ENCODE measurements around the gene TCFL5. TPM values are rescaled to one million over a fixed set of nuclear protein-coding genes. Genes with fewer than 3 reads are reported as not detected.

The TCFL5 gene
- total RNA-seq, 1 experiment from 2014 or later = 10.8 TPM

DNA sequence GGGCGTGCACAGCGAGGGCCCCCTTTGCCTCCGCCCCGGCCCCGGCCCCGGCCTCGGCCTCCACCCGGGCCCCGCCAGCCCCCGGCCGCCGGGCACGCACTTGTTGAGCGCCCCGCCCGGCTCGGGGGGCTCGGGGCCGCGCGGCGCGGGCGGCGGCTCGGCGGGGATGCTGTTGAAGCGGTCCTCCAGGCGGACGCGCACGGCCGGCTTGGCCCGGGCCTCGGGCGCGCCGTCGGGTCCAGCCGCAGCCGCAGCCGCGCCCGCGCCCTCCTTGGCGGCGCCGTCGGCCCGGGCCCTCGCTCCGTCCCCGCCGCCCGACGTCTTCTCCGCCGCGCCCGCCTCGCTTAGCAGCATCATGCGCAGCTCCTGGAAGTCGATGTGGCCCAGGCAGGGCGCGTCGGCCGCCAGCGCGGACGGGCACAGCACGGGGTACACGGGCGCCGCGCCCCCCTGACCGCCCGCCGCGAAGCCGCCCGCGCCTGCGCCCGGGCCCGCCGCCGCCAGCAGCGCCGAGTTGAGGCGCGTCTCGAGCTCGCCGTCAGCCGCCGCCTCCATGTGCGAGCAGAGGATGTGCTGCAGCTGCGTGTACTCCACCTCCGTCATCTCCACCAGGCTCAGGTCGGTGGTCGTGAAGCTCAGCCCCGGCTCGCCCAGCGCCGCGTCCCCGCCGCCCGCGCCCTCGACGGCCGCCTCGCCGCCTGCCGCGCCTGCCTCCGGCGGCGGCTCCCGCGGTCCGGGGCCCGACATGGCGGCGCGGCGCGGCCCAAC lies 514 bp downstream of the TCFL5 start:
- CTCF ChIA-PET = interaction anchor here (0.6 to 1.5 kb wide), 7 partner anchors 14 to 273 kb away, joined by 3 to 7 read pairs (median 3); no protein-coding TSS in a partner anchor
- no TSS peak for BruUV-seq (replicated peaks)
- intact Hi-C loops (cut with micrococcal nuclease) = loop anchor here (5.0 kb wide), 1 partner anchor 39 kb away; no protein-coding TSS in a partner anchor
- no peaks in the 10 kb centered on the region for H3K9me3 Mint-ChIP-seq (ENCODE audit: unreplicated experiment)
- TF ChIP-seq, protein P1, sequence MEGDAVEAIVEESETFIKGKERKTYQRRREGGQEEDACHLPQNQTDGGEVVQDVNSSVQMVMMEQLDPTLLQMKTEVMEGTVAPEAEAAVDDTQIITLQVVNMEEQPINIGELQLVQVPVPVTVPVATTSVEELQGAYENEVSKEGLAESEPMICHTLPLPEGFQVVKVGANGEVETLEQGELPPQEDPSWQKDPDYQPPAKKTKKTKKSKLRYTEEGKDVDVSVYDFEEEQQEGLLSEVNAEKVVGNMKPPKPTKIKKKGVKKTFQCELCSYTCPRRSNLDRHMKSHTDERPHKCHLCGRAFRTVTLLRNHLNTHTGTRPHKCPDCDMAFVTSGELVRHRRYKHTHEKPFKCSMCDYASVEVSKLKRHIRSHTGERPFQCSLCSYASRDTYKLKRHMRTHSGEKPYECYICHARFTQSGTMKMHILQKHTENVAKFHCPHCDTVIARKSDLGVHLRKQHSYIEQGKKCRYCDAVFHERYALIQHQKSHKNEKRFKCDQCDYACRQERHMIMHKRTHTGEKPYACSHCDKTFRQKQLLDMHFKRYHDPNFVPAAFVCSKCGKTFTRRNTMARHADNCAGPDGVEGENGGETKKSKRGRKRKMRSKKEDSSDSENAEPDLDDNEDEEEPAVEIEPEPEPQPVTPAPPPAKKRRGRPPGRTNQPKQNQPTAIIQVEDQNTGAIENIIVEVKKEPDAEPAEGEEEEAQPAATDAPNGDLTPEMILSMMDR (IDR thresholded peaks at IDR 0.05; ENCODE audit: unreplicated experiment) = no peak
- peaks cover 18% of the 10 kb centered on the region for H3K4me1 Mint-ChIP-seq (ENCODE audit: insufficient read depth, unreplicated experiment)
- no peak for DNase-seq (ENCODE audit: unreplicated experiment)
- no peak overlapping the region for H3K27ac Mint-ChIP-seq (ENCODE audit: low read depth, unreplicated experiment)
- peaks cover 28% of the 10 kb centered on the region for H3K36me3 Mint-ChIP-seq (ENCODE audit: insufficient read depth, unreplicated experiment)
- H3K4me3 Mint-ChIP-seq (ENCODE audit: unreplicated experiment) = peak overlapping the region; percentile 64
- POLR2A ChIA-PET = interaction anchor here (0.7 to 3.3 kb wide), 18 partner anchors 8 to 209 kb away, joined by 3 to 20 read pairs (median 5); partner anchors contain the start of genes GID8, MRGBP and OGFR
- H3K27me3 Mint-ChIP-seq (ENCODE audit: insufficient read depth, unreplicated experiment) = peaks cover 10% of the 10 kb centered on the region

DNA sequence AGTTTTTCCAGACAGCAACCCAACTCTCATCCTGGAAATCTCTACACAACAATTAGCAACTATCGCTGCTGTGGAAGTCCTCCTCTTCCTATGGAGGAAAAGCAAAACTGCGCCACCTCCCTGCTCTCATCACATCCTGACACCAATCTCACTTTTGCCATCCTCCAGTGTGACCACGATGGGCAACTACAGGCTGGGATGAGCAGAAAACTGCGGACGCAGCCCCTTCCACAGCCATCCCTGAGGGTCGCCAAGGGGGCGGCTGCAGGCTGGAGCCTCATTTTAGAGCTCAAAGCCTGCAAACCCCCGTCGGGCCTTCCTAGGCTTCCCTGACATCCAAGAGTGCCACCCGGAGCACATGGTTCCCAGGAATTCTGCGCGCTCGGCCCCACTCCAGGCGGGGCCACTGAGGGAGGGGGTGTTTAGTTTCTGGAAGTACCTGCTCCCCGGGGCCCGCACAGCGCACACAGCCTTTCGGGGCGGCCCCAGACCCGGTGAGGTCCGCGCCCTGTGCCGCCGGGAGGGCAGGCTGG lies 1.2 kb downstream of the TCFL5 start:
- H3K4me3 Mint-ChIP-seq (ENCODE audit: unreplicated experiment) = peak overlapping the region; percentile 64
- no peaks in the 10 kb centered on the region for H3K9me3 Mint-ChIP-seq (ENCODE audit: unreplicated experiment)
- peak overlapping the region; percentile 5 for H3K27ac Mint-ChIP-seq (ENCODE audit: low read depth, unreplicated experiment)
- BruUV-seq (replicated peaks) = no TSS peak
- peaks cover 30% of the 10 kb centered on the region for H3K36me3 Mint-ChIP-seq (ENCODE audit: insufficient read depth, unreplicated experiment)
- H3K4me1 Mint-ChIP-seq (ENCODE audit: insufficient read depth, unreplicated experiment) = peaks cover 18% of the 10 kb centered on the region
- TF ChIP-seq, protein P1 (IDR thresholded peaks at IDR 0.05; ENCODE audit: unreplicated experiment) = no peak
- peak; percentile 48 for DNase-seq (ENCODE audit: unreplicated experiment)
- intact Hi-C loops (cut with micrococcal nuclease) = loop anchor here (5.0 kb wide), 1 partner anchor 38 kb away; no protein-coding TSS in a partner anchor
- ChIA-PET CTCF (interaction anchor here (0.6 to 1.5 kb wide), 4 partner anchors 15 to 143 kb away, joined by 3 to 7 read pairs (median 4); no protein-coding TSS in a partner anchor), POLR2A (interaction anchor here (0.8 to 3.3 kb wide), 12 partner anchors 11 to 180 kb away, joined by 3 to 20 read pairs (median 6); partner anchors contain the start of genes GID8, MRGBP and OGFR)
- H3K27me3 Mint-ChIP-seq (ENCODE audit: insufficient read depth, unreplicated experiment) = peaks cover 4% of the 10 kb centered on the region

DNA sequence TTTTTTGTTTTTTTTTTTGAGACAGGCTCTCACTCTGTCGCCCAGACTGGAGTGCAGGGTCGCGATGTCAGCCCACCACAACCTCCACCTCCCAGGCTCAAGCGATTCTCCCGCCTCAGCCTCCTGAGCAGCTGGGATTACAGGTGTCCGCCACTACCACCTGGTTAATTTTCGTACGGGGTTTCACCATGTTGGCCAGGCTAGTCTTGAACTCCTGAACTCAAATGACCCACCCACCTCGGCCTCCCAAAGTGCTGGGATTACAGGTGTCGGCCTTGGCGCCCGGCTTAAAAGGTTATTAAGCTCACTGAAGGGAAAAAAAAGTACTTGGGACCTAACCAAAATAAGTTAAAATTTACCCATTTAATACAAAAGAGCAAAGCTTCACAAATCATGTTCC lies 1.9 kb downstream of the TCFL5 start:
- TF ChIP-seq, protein P1 (IDR thresholded peaks at IDR 0.05; ENCODE audit: unreplicated experiment) = no peak

More for the DNA sequence above, 1.9 kb downstream of the TCFL5 start:
- Mint-ChIP-seq H3K4me3 (ENCODE audit: unreplicated experiment) (peak overlapping the region; percentile 64), H3K27me3 (ENCODE audit: insufficient read depth, unreplicated experiment) (no peaks in the 10 kb centered on the region), H3K4me1 (ENCODE audit: insufficient read depth, unreplicated experiment) (peaks cover 18% of the 10 kb centered on the region), H3K36me3 (ENCODE audit: insufficient read depth, unreplicated experiment) (peaks cover 31% of the 10 kb centered on the region), H3K27ac (ENCODE audit: low read depth, unreplicated experiment) (peak overlapping the region; percentile 5), H3K9me3 (ENCODE audit: unreplicated experiment) (no peaks in the 10 kb centered on the region)
- no peak for DNase-seq (ENCODE audit: unreplicated experiment)
- no TSS peak for BruUV-seq (replicated peaks)
- ChIA-PET CTCF (interaction anchor here (0.5 to 1.5 kb wide), 3 partner anchors 11 to 273 kb away, joined by 3 to 4 read pairs (median 3); no protein-coding TSS in a partner anchor), POLR2A (interaction anchor here (0.8 to 3.3 kb wide), 7 partner anchors 11 to 78 kb away, joined by 3 to 20 read pairs (median 4); partner anchors contain the start of genes GID8 and OGFR)
- intact Hi-C loops (cut with micrococcal nuclease) = loop anchor here (5.0 kb wide), 1 partner anchor 37 kb away; no protein-coding TSS in a partner anchor

All from MCF 10A (cell line).